Measurements from ENCODE around the gene EHMT1.

EHMT1 gene

GRCh38 chr9:137660144-137660543, 41.3 kb downstream of the EHMT1 start:
- Histone ChIP-seq H3K9ac (ENCODE audit: low read depth in 1 of 2, low read length in 2 of 2) (no peak overlapping the region), H3K27me3 (ENCODE audit: control insufficient read depth in 1 of 2, insufficient read depth in 2 of 2, low read length in 2 of 2) (no peaks in the 10 kb centered on the region), H3K4me1 (ENCODE audit: control insufficient read depth in 1 of 2, insufficient read depth in 2 of 2, low read length in 2 of 2) (no peaks in the 10 kb centered on the region), H3K9me3 (ENCODE audit: control insufficient read depth in 1 of 2, low read length in 2 of 2) (no peaks in the 10 kb centered on the region), H3K27ac (ENCODE audit: low read depth, low read length) (no peak overlapping the region), H3K4me3 (ENCODE audit: low read depth in 1 of 2, low read length in 2 of 2) (no peak overlapping the region), H3K36me3 (ENCODE audit: control insufficient read depth in 1 of 2, insufficient read depth in 2 of 2, low read length in 2 of 2) (peaks cover 4 to 8% of the 10 kb centered on the region in 2 donors)

GRCh38 chr9:137663584-137663983, 44.8 kb downstream of the EHMT1 start:
- Histone ChIP-seq H3K9me3 (ENCODE audit: control insufficient read depth in 1 of 2, low read length in 2 of 2) (no peaks in the 10 kb centered on the region), H3K27me3 (ENCODE audit: control insufficient read depth in 1 of 2, insufficient read depth in 2 of 2, low read length in 2 of 2) (no peaks in the 10 kb centered on the region), H3K9ac (ENCODE audit: low read depth in 1 of 2, low read length in 2 of 2) (no peak overlapping the region), H3K4me3 (ENCODE audit: low read depth in 1 of 2, low read length in 2 of 2) (no peak overlapping the region), H3K27ac (ENCODE audit: low read depth, low read length) (no peak overlapping the region), H3K36me3 (ENCODE audit: control insufficient read depth in 1 of 2, insufficient read depth in 2 of 2, low read length in 2 of 2) (peaks cover 0 to 10% of the 10 kb centered on the region in 2 donors), H3K4me1 (ENCODE audit: control insufficient read depth in 1 of 2, insufficient read depth in 2 of 2, low read length in 2 of 2) (peaks cover 0 to 3% of the 10 kb centered on the region in 2 donors)

DNA sequence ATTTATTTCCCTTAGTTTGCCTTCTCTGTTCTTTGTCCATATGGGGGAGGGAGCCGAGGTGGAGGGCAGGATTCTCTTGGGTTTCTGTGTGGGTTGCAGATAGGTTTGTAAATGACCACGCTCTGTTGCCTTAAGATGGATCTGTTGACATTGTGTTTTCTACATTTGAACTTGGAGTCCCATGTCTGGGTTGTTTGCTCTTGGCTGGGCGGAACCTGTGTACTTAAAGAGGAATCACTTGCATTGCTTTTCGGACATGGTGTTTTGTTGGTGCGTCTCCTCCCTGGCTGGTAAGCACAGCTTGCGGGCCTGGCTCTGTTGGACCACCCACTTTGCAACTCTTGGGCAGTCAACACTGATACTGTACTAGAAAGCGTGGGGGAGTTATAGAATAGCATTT, 45.9 kb downstream of the EHMT1 start:
- Histone ChIP-seq H3K9ac (ENCODE audit: low read depth in 1 of 2, low read length in 2 of 2) (no peak overlapping the region), H3K9me3 (ENCODE audit: control insufficient read depth in 1 of 2, low read length in 2 of 2) (no peaks in the 10 kb centered on the region), H3K36me3 (ENCODE audit: control insufficient read depth in 1 of 2, insufficient read depth in 2 of 2, low read length in 2 of 2) (peaks cover 0 to 17% of the 10 kb centered on the region in 2 donors), H3K27ac (ENCODE audit: low read depth, low read length) (no peak overlapping the region), H3K27me3 (ENCODE audit: control insufficient read depth in 1 of 2, insufficient read depth in 2 of 2, low read length in 2 of 2) (no peaks in the 10 kb centered on the region), H3K4me3 (ENCODE audit: low read depth in 1 of 2, low read length in 2 of 2) (no peak overlapping the region), H3K4me1 (ENCODE audit: control insufficient read depth in 1 of 2, insufficient read depth in 2 of 2, low read length in 2 of 2) (peaks cover 0 to 3% of the 10 kb centered on the region in 2 donors)

GRCh38 chr9:137665226-137665625, 46.4 kb downstream of the EHMT1 start:
- no peaks in the 10 kb centered on the region for H3K27me3 ChIP-seq (ENCODE audit: control insufficient read depth in 1 of 2, insufficient read depth in 2 of 2, low read length in 2 of 2)
- no peak overlapping the region for H3K27ac ChIP-seq (ENCODE audit: low read depth, low read length)
- H3K4me3 ChIP-seq (ENCODE audit: low read depth in 1 of 2, low read length in 2 of 2) = no peak overlapping the region
- H3K9ac ChIP-seq (ENCODE audit: low read depth in 1 of 2, low read length in 2 of 2) = no peak overlapping the region
- peaks cover 0 to 17% of the 10 kb centered on the region in 2 donors for H3K36me3 ChIP-seq (ENCODE audit: control insufficient read depth in 1 of 2, insufficient read depth in 2 of 2, low read length in 2 of 2)
- H3K9me3 ChIP-seq (ENCODE audit: control insufficient read depth in 1 of 2, low read length in 2 of 2) = no peaks in the 10 kb centered on the region
- peaks cover 4 to 7% of the 10 kb centered on the region in 2 donors for H3K4me1 ChIP-seq (ENCODE audit: control insufficient read depth in 1 of 2, insufficient read depth in 2 of 2, low read length in 2 of 2)

GRCh38 chr9:137665697-137666512, 47.1 kb downstream of the EHMT1 start:
- Histone ChIP-seq H3K9ac (ENCODE audit: low read depth in 1 of 2, low read length in 2 of 2) (no peak overlapping the region), H3K27me3 (ENCODE audit: control insufficient read depth in 1 of 2, insufficient read depth in 2 of 2, low read length in 2 of 2) (no peaks in the 10 kb centered on the region), H3K4me3 (ENCODE audit: low read depth in 1 of 2, low read length in 2 of 2) (no peak overlapping the region), H3K4me1 (ENCODE audit: control insufficient read depth in 1 of 2, insufficient read depth in 2 of 2, low read length in 2 of 2) (peaks cover 10 to 13% of the 10 kb centered on the region in 2 donors), H3K27ac (ENCODE audit: low read depth, low read length) (no peak overlapping the region), H3K36me3 (ENCODE audit: control insufficient read depth in 1 of 2, insufficient read depth in 2 of 2, low read length in 2 of 2) (peaks cover 0 to 17% of the 10 kb centered on the region in 2 donors), H3K9me3 (ENCODE audit: control insufficient read depth in 1 of 2, low read length in 2 of 2) (no peaks in the 10 kb centered on the region)

DNA sequence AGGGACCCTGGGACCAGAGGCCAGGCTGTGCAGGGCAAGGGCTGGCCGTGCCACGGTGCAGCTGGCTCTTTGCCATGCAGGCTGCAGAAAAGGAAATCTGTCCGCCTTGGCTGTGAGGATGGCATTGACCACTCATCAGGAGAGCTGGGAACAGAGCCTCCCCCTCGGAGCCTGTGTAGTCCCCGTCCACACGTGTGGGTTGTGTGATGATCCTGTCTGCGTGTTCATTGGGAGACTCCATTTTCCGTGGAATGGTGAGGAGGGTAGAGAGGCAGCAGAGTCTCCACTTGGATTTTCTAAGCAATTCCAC, 47.7 kb downstream of the EHMT1 start:
- peaks cover 12 to 15% of the 10 kb centered on the region in 2 donors for H3K4me1 ChIP-seq (ENCODE audit: control insufficient read depth in 1 of 2, insufficient read depth in 2 of 2, low read length in 2 of 2)
- H3K9ac ChIP-seq (ENCODE audit: low read depth in 1 of 2, low read length in 2 of 2) = no peak overlapping the region
- no peaks in the 10 kb centered on the region for H3K27me3 ChIP-seq (ENCODE audit: control insufficient read depth in 1 of 2, insufficient read depth in 2 of 2, low read length in 2 of 2)
- peaks cover 0 to 17% of the 10 kb centered on the region in 2 donors for H3K36me3 ChIP-seq (ENCODE audit: control insufficient read depth in 1 of 2, insufficient read depth in 2 of 2, low read length in 2 of 2)
- H3K4me3 ChIP-seq (ENCODE audit: low read depth in 1 of 2, low read length in 2 of 2) = no peak overlapping the region
- no peak overlapping the region for H3K27ac ChIP-seq (ENCODE audit: low read depth, low read length)
- no peaks in the 10 kb centered on the region for H3K9me3 ChIP-seq (ENCODE audit: control insufficient read depth in 1 of 2, low read length in 2 of 2)

GRCh38 chr9:137666955-137667670, 48.3 kb downstream of the EHMT1 start:
- Histone ChIP-seq H3K36me3 (ENCODE audit: control insufficient read depth in 1 of 2, insufficient read depth in 2 of 2, low read length in 2 of 2) (peaks cover 0 to 17% of the 10 kb centered on the region in 2 donors), H3K9me3 (ENCODE audit: control insufficient read depth in 1 of 2, low read length in 2 of 2) (no peaks in the 10 kb centered on the region), H3K27me3 (ENCODE audit: control insufficient read depth in 1 of 2, insufficient read depth in 2 of 2, low read length in 2 of 2) (no peaks in the 10 kb centered on the region), H3K27ac (ENCODE audit: low read depth, low read length) (no peak overlapping the region), H3K4me1 (ENCODE audit: control insufficient read depth in 1 of 2, insufficient read depth in 2 of 2, low read length in 2 of 2) (peaks cover 12 to 15% of the 10 kb centered on the region in 2 donors), H3K4me3 (ENCODE audit: low read depth in 1 of 2, low read length in 2 of 2) (no peak overlapping the region), H3K9ac (ENCODE audit: low read depth in 1 of 2, low read length in 2 of 2) (no peak overlapping the region)

- peaks cover 15 to 20% of the 10 kb centered on the region in 2 donors for H3K4me1 ChIP-seq (ENCODE audit: control insufficient read depth in 1 of 2, insufficient read depth in 2 of 2, low read length in 2 of 2)
Observed at GRCh38 chr9:137668203-137668602, 49.4 kb downstream of the EHMT1 start.

DNA sequence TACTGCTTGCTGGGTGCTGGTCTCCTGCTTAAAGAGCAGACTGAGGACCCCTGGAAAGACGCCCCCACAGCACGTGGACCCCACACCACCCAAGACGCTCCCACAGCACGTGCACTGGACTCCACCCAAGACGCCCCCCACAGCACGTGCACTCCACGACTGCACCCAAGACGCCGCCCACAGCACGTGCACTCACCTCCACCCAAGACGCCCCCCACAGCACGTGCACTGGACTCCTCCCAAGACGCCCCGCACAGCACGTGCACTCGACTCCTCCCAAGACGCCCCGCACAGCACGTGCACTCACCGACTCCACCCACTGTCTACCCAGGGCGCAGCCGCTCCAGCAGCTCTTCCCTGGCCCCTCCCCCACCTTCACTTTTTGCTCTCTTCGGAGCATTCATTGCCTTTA, 50.5 kb downstream of the EHMT1 start:
- peaks cover 18 to 21% of the 10 kb centered on the region in 2 donors for H3K4me1 ChIP-seq (ENCODE audit: control insufficient read depth in 1 of 2, insufficient read depth in 2 of 2, low read length in 2 of 2)
- no peaks in the 10 kb centered on the region for H3K27me3 ChIP-seq (ENCODE audit: control insufficient read depth in 1 of 2, insufficient read depth in 2 of 2, low read length in 2 of 2)
- H3K9me3 ChIP-seq (ENCODE audit: control insufficient read depth in 1 of 2, low read length in 2 of 2) = no peaks in the 10 kb centered on the region
- H3K4me3 ChIP-seq (ENCODE audit: low read depth in 1 of 2, low read length in 2 of 2) = no peak overlapping the region
- H3K9ac ChIP-seq (ENCODE audit: low read depth in 1 of 2, low read length in 2 of 2) = no peak overlapping the region
- peaks cover 0 to 17% of the 10 kb centered on the region in 2 donors for H3K36me3 ChIP-seq (ENCODE audit: control insufficient read depth in 1 of 2, insufficient read depth in 2 of 2, low read length in 2 of 2)
- no peak overlapping the region for H3K27ac ChIP-seq (ENCODE audit: low read depth, low read length)

More at GRCh38 chr9:137668203-137668602, 49.4 kb downstream of the EHMT1 start:
- Histone ChIP-seq H3K4me3 (ENCODE audit: low read depth in 1 of 2, low read length in 2 of 2) (no peak overlapping the region), H3K27ac (ENCODE audit: low read depth, low read length) (no peak overlapping the region), H3K9ac (ENCODE audit: low read depth in 1 of 2, low read length in 2 of 2) (no peak overlapping the region), H3K27me3 (ENCODE audit: control insufficient read depth in 1 of 2, insufficient read depth in 2 of 2, low read length in 2 of 2) (no peaks in the 10 kb centered on the region), H3K36me3 (ENCODE audit: control insufficient read depth in 1 of 2, insufficient read depth in 2 of 2, low read length in 2 of 2) (peaks cover 0 to 17% of the 10 kb centered on the region in 2 donors), H3K9me3 (ENCODE audit: control insufficient read depth in 1 of 2, low read length in 2 of 2) (no peaks in the 10 kb centered on the region)

All from duodenal mucosa (tissue), 2 donors.